MM.1S (cell line): ENCODE results near the gene ATP23.

Experiments
- EZH2 ChIP-seq: fragments of 300-600 bp; sonication (generic); optimal IDR thresholded peaks from 2 replicates; pipeline ENCODE3; 2017; ENCODE audit warnings: low read depth, mild to moderate bottlenecking, antibody characterized with exemption, low read length, mixed read lengths
- EZH2phosphoT487 ChIP-seq: fragments of 300-600 bp; sonication (generic); IDR thresholded peaks from 2 replicates; pipeline ENCODE4 v1.6.1; 2018; ENCODE audit warnings: antibody characterized with exemption, low read length
- TF ChIP-seq, protein P1 (sequence below): fragments of 300-600 bp; sonication (generic); IDR thresholded peaks from 2 replicates; pipeline ENCODE4 v1.5.1; 2016; ENCODE audit warnings: antibody characterized with exemption, low read length, mixed read lengths

DNA sequence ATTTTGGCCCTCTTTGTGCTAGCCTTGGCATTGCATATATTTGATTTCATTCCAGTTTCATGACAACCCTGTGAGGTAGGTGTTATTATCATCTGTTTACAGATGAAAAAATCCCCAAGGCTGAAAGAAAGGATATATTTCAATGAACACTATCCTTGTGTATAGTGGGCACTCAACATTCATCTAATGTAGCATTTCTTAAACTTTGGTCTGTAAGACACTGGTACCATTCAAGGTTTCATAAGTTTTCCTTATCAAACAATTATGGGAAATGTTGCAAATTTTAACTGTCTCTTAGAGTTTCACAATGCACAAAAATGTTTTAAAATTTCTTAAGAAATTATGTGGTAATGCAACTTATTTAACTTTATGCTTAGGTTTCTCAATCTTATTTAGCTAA is 44.3 kb downstream of the ATP23 start:
- TF ChIP-seq EZH2phosphoT487 (no peak), EZH2 (no peak)
- TF ChIP-seq, protein P1, sequence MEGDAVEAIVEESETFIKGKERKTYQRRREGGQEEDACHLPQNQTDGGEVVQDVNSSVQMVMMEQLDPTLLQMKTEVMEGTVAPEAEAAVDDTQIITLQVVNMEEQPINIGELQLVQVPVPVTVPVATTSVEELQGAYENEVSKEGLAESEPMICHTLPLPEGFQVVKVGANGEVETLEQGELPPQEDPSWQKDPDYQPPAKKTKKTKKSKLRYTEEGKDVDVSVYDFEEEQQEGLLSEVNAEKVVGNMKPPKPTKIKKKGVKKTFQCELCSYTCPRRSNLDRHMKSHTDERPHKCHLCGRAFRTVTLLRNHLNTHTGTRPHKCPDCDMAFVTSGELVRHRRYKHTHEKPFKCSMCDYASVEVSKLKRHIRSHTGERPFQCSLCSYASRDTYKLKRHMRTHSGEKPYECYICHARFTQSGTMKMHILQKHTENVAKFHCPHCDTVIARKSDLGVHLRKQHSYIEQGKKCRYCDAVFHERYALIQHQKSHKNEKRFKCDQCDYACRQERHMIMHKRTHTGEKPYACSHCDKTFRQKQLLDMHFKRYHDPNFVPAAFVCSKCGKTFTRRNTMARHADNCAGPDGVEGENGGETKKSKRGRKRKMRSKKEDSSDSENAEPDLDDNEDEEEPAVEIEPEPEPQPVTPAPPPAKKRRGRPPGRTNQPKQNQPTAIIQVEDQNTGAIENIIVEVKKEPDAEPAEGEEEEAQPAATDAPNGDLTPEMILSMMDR: no peak
